Loucy (cell line): ENCODE results near the gene PPIF.

Source experiments
- H2AFZ ChIP-seq: fragments of 200-600 bp; sonication (generic); 2 replicates; pipeline ENCODE4 v1.6.0; 2016; ENCODE audit warnings: antibody characterized with exemption, mild to moderate bottlenecking, low read length, moderate library complexity
- H3F3A ChIP-seq: fragments of 200-600 bp; 2 replicates; pipeline ENCODE4 v1.6.0; 2016; ENCODE audit warnings: antibody characterized with exemption, low read depth, mild to moderate bottlenecking
- H3K27me3 ChIP-seq: fragments of 200-600 bp; sonication (generic); 2 replicates; pipeline ENCODE4 v1.6.1; 2014; ENCODE audit warnings: low read length, mild to moderate bottlenecking; ENCODE audit not compliant: insufficient read depth, poor library complexity, severe bottlenecking
- H3K36me3 ChIP-seq: fragments of 200-600 bp; sonication (generic); 2 replicates; pipeline ENCODE4 v1.6.1; 2016; ENCODE audit warnings: low read length; ENCODE audit not compliant: insufficient read depth
- H3K4me1 ChIP-seq: fragments of 200-600 bp; sonication (generic); 2 replicates; pipeline ENCODE4 v1.5.1; 2014; ENCODE audit warnings: low read length, mild to moderate bottlenecking; ENCODE audit not compliant: insufficient read depth, poor library complexity, severe bottlenecking
- H3K4me2 ChIP-seq: fragments of 200-600 bp; sonication (generic); 2 replicates; pipeline ENCODE4 v1.6.0; 2014; ENCODE audit warnings: antibody characterized with exemption, low read length, low read depth, mild to moderate bottlenecking; ENCODE audit not compliant: poor library complexity, severe bottlenecking
- H3K4me3 ChIP-seq: fragments of 200-600 bp; sonication (generic); 2 replicates; pipeline ENCODE4 v1.5.1; 2014; ENCODE audit warnings: low read length, mild to moderate bottlenecking, mixed read lengths; ENCODE audit not compliant: poor library complexity, severe bottlenecking
- H3K79me2 ChIP-seq: fragments of 200-600 bp; sonication (generic); 2 replicates; pipeline ENCODE4 v1.6.1; 2014; ENCODE audit warnings: low read length; ENCODE audit not compliant: insufficient read depth
- H3K9ac ChIP-seq: fragments of 200-600 bp; sonication (generic); 2 replicates; pipeline ENCODE4 v1.6.0; 2014; ENCODE audit warnings: mild to moderate bottlenecking, low read depth, low read length, moderate library complexity; ENCODE audit not compliant: poor library complexity, severe bottlenecking
- H3K9me2 ChIP-seq: fragments of 200-600 bp; sonication (generic); replicated peaks from 2 replicates; pipeline ENCODE4 v1.6.1; 2016; ENCODE audit warnings: low read depth, low read length, mixed read lengths
- H3K9me3 ChIP-seq: fragments of 200-600 bp; sonication (generic); 2 replicates; pipeline ENCODE4 v1.6.1; 2014; ENCODE audit warnings: mild to moderate bottlenecking, antibody characterized with exemption, low read length, low read depth; ENCODE audit not compliant: insufficient read depth
- H4K20me1 ChIP-seq: fragments of 200-600 bp; sonication (generic); 2 replicates; pipeline ENCODE4 v1.6.0; 2014; ENCODE audit warnings: antibody characterized with exemption, low read length, mild to moderate bottlenecking; ENCODE audit not compliant: insufficient read depth, poor library complexity, severe bottlenecking
- EZH2phosphoT487 ChIP-seq: fragments of 200-600 bp; IDR thresholded peaks from 2 replicates; pipeline ENCODE4 v1.6.1; 2018; ENCODE audit warnings: antibody characterized with exemption, mild to moderate bottlenecking, moderate library complexity, borderline replicate concordance
- TF ChIP-seq, protein P1 (sequence below): fragments of 200-600 bp; sonication (generic); conservative IDR thresholded peaks from 2 replicates; pipeline ENCODE4 v1.5.1; 2014; ENCODE audit warnings: mild to moderate bottlenecking, antibody characterized with exemption, low read length

The PPIF gene

GRCh38 chr10:79399223-79399831, 52.1 kb downstream of the PPIF start:
- H3K4me1 ChIP-seq = no peaks in the 10 kb centered on the region

GRCh38 chr10:79400146-79401004, 53.1 kb downstream of the PPIF start:
- no peak overlapping the region for H3K4me3 ChIP-seq
- TF ChIP-seq, protein P1, sequence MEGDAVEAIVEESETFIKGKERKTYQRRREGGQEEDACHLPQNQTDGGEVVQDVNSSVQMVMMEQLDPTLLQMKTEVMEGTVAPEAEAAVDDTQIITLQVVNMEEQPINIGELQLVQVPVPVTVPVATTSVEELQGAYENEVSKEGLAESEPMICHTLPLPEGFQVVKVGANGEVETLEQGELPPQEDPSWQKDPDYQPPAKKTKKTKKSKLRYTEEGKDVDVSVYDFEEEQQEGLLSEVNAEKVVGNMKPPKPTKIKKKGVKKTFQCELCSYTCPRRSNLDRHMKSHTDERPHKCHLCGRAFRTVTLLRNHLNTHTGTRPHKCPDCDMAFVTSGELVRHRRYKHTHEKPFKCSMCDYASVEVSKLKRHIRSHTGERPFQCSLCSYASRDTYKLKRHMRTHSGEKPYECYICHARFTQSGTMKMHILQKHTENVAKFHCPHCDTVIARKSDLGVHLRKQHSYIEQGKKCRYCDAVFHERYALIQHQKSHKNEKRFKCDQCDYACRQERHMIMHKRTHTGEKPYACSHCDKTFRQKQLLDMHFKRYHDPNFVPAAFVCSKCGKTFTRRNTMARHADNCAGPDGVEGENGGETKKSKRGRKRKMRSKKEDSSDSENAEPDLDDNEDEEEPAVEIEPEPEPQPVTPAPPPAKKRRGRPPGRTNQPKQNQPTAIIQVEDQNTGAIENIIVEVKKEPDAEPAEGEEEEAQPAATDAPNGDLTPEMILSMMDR = peak; percentile 95
- TF ChIP-seq EZH2phosphoT487 = no peak
- H3K9me3 ChIP-seq = no peaks in the 10 kb centered on the region
- no peak overlapping the region for H3K9ac ChIP-seq
- no peaks in the 10 kb centered on the region for H3F3A ChIP-seq
- H2AFZ ChIP-seq = no peak overlapping the region
- H4K20me1 ChIP-seq = no peaks in the 10 kb centered on the region
- no peaks in the 10 kb centered on the region for H3K27me3 ChIP-seq
- H3K9me2 ChIP-seq = no peaks in the 10 kb centered on the region
- H3K79me2 ChIP-seq = no peaks in the 10 kb centered on the region
- H3K36me3 ChIP-seq = no peaks in the 10 kb centered on the region
- no peak overlapping the region for H3K4me2 ChIP-seq
- peaks cover 2% of the 10 kb centered on the region for H3K4me1 ChIP-seq

More at GRCh38 chr10:79399223-79399831, 52.1 kb downstream of the PPIF start:
- Histone ChIP-seq H3K4me3 (no peak overlapping the region), H3K79me2 (no peaks in the 10 kb centered on the region), H4K20me1 (no peaks in the 10 kb centered on the region), H3K36me3 (no peaks in the 10 kb centered on the region), H3F3A (no peaks in the 10 kb centered on the region), H3K9me3 (no peaks in the 10 kb centered on the region), H3K9ac (no peak overlapping the region), H3K27me3 (no peaks in the 10 kb centered on the region), H3K9me2 (no peaks in the 10 kb centered on the region), H2AFZ (no peak overlapping the region), H3K4me2 (no peak overlapping the region)
- TF ChIP-seq, protein P1 = no peak
- no peak for TF ChIP-seq EZH2phosphoT487

DNA sequence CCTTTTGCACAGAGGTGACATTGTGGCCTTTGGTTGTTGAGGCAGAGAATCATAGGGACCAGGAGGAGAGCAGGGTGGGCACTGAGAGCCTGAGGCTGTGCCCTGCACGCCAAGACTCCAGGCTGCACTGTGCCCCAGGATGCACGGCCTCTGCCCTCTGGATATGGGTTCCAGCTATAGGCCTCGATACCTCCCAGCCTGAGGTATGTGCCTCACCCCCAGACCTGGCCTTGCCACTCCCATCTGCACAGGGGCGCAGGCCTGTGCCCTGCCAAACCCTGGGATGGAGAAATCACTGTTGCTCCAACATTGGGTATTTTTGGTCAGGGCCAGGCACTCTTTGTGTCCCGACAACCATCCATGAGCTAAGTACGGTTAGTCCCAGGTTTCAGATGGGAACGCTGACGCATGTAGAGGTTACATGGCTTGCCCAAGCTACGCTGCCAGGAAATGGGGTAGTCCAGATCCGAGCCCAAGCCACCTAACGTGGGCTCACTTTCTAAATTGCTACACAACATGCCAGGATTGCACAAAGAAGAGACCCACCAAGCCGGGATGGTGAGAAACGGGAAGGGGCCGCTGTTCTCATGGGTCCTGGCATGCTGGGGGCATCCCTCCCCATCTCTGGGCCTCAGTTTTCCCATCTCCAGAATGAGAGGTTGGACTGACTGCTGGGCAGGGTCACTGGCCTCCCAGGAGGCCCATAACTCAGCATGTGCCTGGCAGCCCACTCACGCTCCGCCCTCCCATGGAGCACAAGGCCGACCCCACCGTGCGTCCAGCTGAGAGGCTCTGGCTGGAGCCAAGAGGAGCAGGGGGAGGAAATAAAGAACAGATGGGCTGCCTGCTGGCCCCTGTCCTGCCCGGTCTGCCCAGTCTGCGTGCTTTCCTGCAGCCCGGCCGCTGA, 54.0 kb downstream of the PPIF start:
- Histone ChIP-seq H3K9me2 (no peaks in the 10 kb centered on the region), H3K4me2 (no peak overlapping the region), H3K79me2 (no peaks in the 10 kb centered on the region), H3K4me3 (no peak overlapping the region), H3K4me1 (peaks cover 11% of the 10 kb centered on the region), H3K36me3 (no peaks in the 10 kb centered on the region), H3K27me3 (no peaks in the 10 kb centered on the region), H3K9me3 (no peaks in the 10 kb centered on the region), H4K20me1 (no peaks in the 10 kb centered on the region), H3F3A (no peaks in the 10 kb centered on the region), H3K9ac (no peak overlapping the region), H2AFZ (no peak overlapping the region)
- TF ChIP-seq, protein P1 = no peak
- no peak for TF ChIP-seq EZH2phosphoT487
